CD4-positive, alpha-beta T cell (primary cell): ENCODE data around the gene IFI27L1. TPM values are rescaled to one million over a fixed set of nuclear protein-coding genes. Genes with fewer than 3 reads are reported as not detected.
A peak's percentile ranks its signal among the peaks of the same experiment; 100 is the strongest.

Experiments used
- ATAC-seq: fragments of 200-7000 bp; cut with Tn5 transposase; one replicate; pipeline ENCODE4 v1.10.0; 2022; ENCODE audit warnings: mild to moderate bottlenecking; ENCODE audit not compliant: poor library complexity
- CTCF ChIA-PET: fragments of 350-600 bp; sonication (Branson Sonifier 250); formaldehyde crosslinking; loops from one replicate; lab custom pipeline; 2021; ENCODE audit warnings: antibody characterized with exemption, inconsistent platforms; lab: Charles Lee
- POLR2A ChIA-PET: fragments of 350-600 bp; sonication (Branson Sonifier 250); formaldehyde crosslinking; loops from one replicate; lab custom pipeline; 2021; ENCODE audit warnings: antibody characterized with exemption, inconsistent platforms; lab: Charles Lee
- DNase-seq, 14 experiments: peaks; one replicate each; pipeline ENCODE4 v3.0.0-alpha.2; 2013 to 2020; ENCODE audit warnings: mixed read lengths in 2 of 14
- H3K27ac ChIP-seq, 2 donors: one replicate each; pipeline versions ENCODE4 v1.5.1 to v1.7.0; 2013; ENCODE audit warnings: low read length in 2 of 2, low read depth in 1 of 2, mild to moderate bottlenecking in 1 of 2
- H3K27me3 ChIP-seq, 2 experiments: 1 replicate in 1 of 2; 2 replicates in 1 of 2; pipeline versions ENCODE4 v1.6.1 to v1.7.0; 2013; ENCODE audit warnings: low read length in 2 of 2, control low read depth in 1 of 2, mild to moderate bottlenecking in 1 of 2, moderate library complexity in 1 of 2; ENCODE audit not compliant: insufficient read depth in 2 of 2, control insufficient read depth in 1 of 2
- H3K36me3 ChIP-seq: one replicate; pipeline ENCODE4 v1.6.1; 2013; ENCODE audit warnings: low read length, control low read depth; ENCODE audit not compliant: insufficient read depth
- H3K4me1 ChIP-seq: one replicate; pipeline ENCODE4 v1.6.1; 2013; ENCODE audit warnings: low read length, control low read depth; ENCODE audit not compliant: insufficient read depth
- H3K4me3 ChIP-seq: one replicate; pipeline ENCODE4 v1.5.1; 2013; ENCODE audit warnings: mild to moderate bottlenecking, low read length, moderate library complexity
- H3K9me3 ChIP-seq, 2 experiments: 1 replicate in 1 of 2; 2 replicates in 1 of 2; pipeline versions ENCODE4 v1.6.1 to v1.7.0; 2013; ENCODE audit warnings: low read length in 2 of 2, mild to moderate bottlenecking in 2 of 2, control low read depth in 1 of 2, moderate library complexity in 1 of 2; ENCODE audit not compliant: control insufficient read depth in 1 of 2, insufficient read depth in 1 of 2
- H3K27ac Mint-ChIP-seq: one replicate; pipeline ENCODE4 v1.8.0; 2020; ENCODE audit warnings: mixed read lengths
- H3K27me3 Mint-ChIP-seq: one replicate; pipeline ENCODE4 v1.8.0; 2021; ENCODE audit warnings: mixed read lengths
- H3K36me3 Mint-ChIP-seq: one replicate; pipeline ENCODE4 v1.8.0; 2021; ENCODE audit warnings: low read depth, mixed read lengths
- H3K4me1 Mint-ChIP-seq: one replicate; pipeline ENCODE4 v1.8.0; 2021; ENCODE audit warnings: low read depth, mixed read lengths
- H3K4me3 Mint-ChIP-seq: one replicate; pipeline ENCODE4 v1.8.0; 2020; ENCODE audit warnings: mild to moderate bottlenecking, mixed read lengths
- H3K9me3 Mint-ChIP-seq: one replicate; pipeline ENCODE4 v1.8.0; 2020; ENCODE audit warnings: mixed read lengths
- CTCF ChIP-seq: fragments of 200-600 bp; IDR thresholded peaks from one replicate; pipeline ENCODE4 v1.8.0; 2022; ENCODE audit warnings: antibody characterized with exemption, mild to moderate bottlenecking
- intact Hi-C, 2 experiments: fragments of 100-400 bp; cut with DNase I in 1 of 2; cut with micrococcal nuclease in 1 of 2; formaldehyde crosslinking; loops; one replicate each; pipeline versions ENCODE4 v1.15.1 to v1.9.0; 2023 to 2025; cut with DNase I, micrococcal nuclease
- total RNA-seq, 174 experiments: library from RNA in 2 of 174; stranded (reverse) in 2 of 174; gene quantifications; one replicate each; pipeline ENCODE4 v1.2.3 and lab custom pipeline; 2021 to 2026

IFI27L1 gene
- total RNA-seq, 2 experiments from 2014 or later: 14.1 to 14.3 TPM

- Mint-ChIP-seq H3K4me1 (peaks cover 20% of the 10 kb centered on the region), H3K27ac (peak within 1 kb of the TSS; percentile 45), H3K9me3 (no peaks in the 10 kb centered on the region), H3K4me3 (peak within 1 kb of the TSS; percentile 88), H3K27me3 (no peaks in the 10 kb centered on the region), H3K36me3 (peaks cover 4% of the 10 kb centered on the region)
- intact Hi-C loops: loop anchor here in 1 of 2 experiments (2.0 kb wide), 1 partner anchor 46 kb away; no protein-coding TSS in a partner anchor
- Histone ChIP-seq H3K27ac (peak within 1 kb of the TSS in 1 of 2 donors; percentile 19), H3K36me3 (no peaks in the 10 kb centered on the region), H3K4me1 (peaks cover 18% of the 10 kb centered on the region), H3K27me3 (no peaks in the 10 kb centered on the region), H3K9me3 (no peaks in the 10 kb centered on the region), H3K4me3 (peak within 1 kb of the TSS; percentile 73)
- DNase-seq: peak; percentile 27 to 84 (median 51)
- CTCF ChIA-PET: interaction anchor here (0.7 to 1.7 kb wide), 7 partner anchors 44 to 189 kb away, joined by 3 to 4 read pairs (median 3); partner anchors contain the start of gene PPP4R4
- peak; percentile 41 for TF ChIP-seq CTCF
- POLR2A ChIA-PET: interaction anchor here (1.1 to 4.7 kb wide), 4 partner anchors 29 to 53 kb away, joined by 4 to 33 read pairs (median 6); partner anchors contain the start of genes DDX24, IFI27L1 and PPP4R4
- ATAC-seq: peak; percentile 93
These were observed 48.1 kb downstream of the IFI27L1 start, which contains the start of gene IFI27L2 for GRCh38 chr14:94129111-94129757. IFI27L2 (minus strand) TSS chr14:94129604; CDS start chr14:94129564, 40 bp downstream.

- intact Hi-C loops: loop anchor here in 1 of 2 experiments (2.0 to 10.0 kb wide), 2 partner anchors 47 to 425 kb away; no protein-coding TSS in a partner anchor
- ChIA-PET POLR2A (interaction anchor here (1.1 to 4.7 kb wide), 3 partner anchors 44 to 52 kb away, joined by 4 to 33 read pairs (median 9); partner anchors contain the start of genes DDX24, IFI27L1 and PPP4R4), CTCF (interaction anchor here (0.8 to 1.7 kb wide), 5 partner anchors 44 to 159 kb away, joined by 3 to 6 read pairs (median 3); partner anchors contain the start of gene PPP4R4)
- H3K4me3 Mint-ChIP-seq: peak overlapping the region; percentile 88
- Histone ChIP-seq H3K4me1 (peaks cover 18% of the 10 kb centered on the region), H3K4me3 (peak overlapping the region; percentile 73), H3K27ac (no peak overlapping the region), H3K27me3 (no peaks in the 10 kb centered on the region), H3K36me3 (no peaks in the 10 kb centered on the region), H3K9me3 (no peaks in the 10 kb centered on the region)
- H3K9me3 Mint-ChIP-seq: no peaks in the 10 kb centered on the region
- DNase-seq (peak in 5 of 14 experiments; percentile 26 to 73 (median 63)), ATAC-seq (peak; percentile 47)
- no peaks in the 10 kb centered on the region for H3K27me3 Mint-ChIP-seq
- H3K36me3 Mint-ChIP-seq: peaks cover 4% of the 10 kb centered on the region
- H3K4me1 Mint-ChIP-seq: peaks cover 20% of the 10 kb centered on the region
- H3K27ac Mint-ChIP-seq: peak overlapping the region; percentile 45
- TF ChIP-seq CTCF: no peak
These were observed 48.8 kb downstream of the IFI27L1 start for GRCh38 chr14:94129758-94130414.

- peaks cover 22% of the 10 kb centered on the region for H3K4me1 ChIP-seq
- peaks cover 7% of the 10 kb centered on the region for H3K27me3 Mint-ChIP-seq
- no peak overlapping the region for H3K4me3 ChIP-seq
- peaks cover 20% of the 10 kb centered on the region for H3K4me1 Mint-ChIP-seq
- ATAC-seq: peak; percentile 33
- TF ChIP-seq CTCF: peak; percentile 87
- H3K9me3 ChIP-seq: peaks cover 4 to 9% of the 10 kb centered on the region in 2 experiments
- DNase-seq: peak; percentile 23 to 82 (median 48)
- CTCF ChIA-PET: interaction anchor here (0.6 to 2.2 kb wide), 10 partner anchors 8 to 193 kb away, joined by 3 to 16 read pairs (median 4); partner anchors contain the start of genes DDX24 and IFI27L1
- no peak overlapping the region for H3K27ac Mint-ChIP-seq
- H3K27me3 ChIP-seq: peaks cover 0 to 3% of the 10 kb centered on the region in 2 experiments
- H3K4me3 Mint-ChIP-seq: peak overlapping the region; percentile 13
- H3K36me3 Mint-ChIP-seq: no peaks in the 10 kb centered on the region
- intact Hi-C loops: loop anchor here (1.0 to 10.0 kb wide), 5 partner anchors 48 to 422 kb away; partner anchors contain the start of genes DDX24 (in 1 of the 2) and IFI27L1 (in 1 of the 2)
- POLR2A ChIA-PET: interaction anchor here (0.6 to 4.7 kb wide), 6 partner anchors 28 to 96 kb away, joined by 3 to 33 read pairs (median 4); partner anchors contain the start of genes DDX24, IFI27L1 and PPP4R4
- no peaks in the 10 kb centered on the region for H3K9me3 Mint-ChIP-seq
- H3K27ac ChIP-seq: no peak overlapping the region
- H3K36me3 ChIP-seq: no peaks in the 10 kb centered on the region
These were observed 51.3 kb downstream of the IFI27L1 start for GRCh38 chr14:94132285-94132887.
